Upper lobe of left lung (tissue), 6 donors: ENCODE results near the gene CHCHD3. TPM values are rescaled to one million over a fixed set of nuclear protein-coding genes. Genes with fewer than 3 reads are reported as not detected.

Experiments used
- ATAC-seq, 2 donors: fragments of 200-7000 bp; cut with Tn5 transposase; one replicate each; pipeline ENCODE4 v1.9.1; 2022; ENCODE audit warnings: mild to moderate bottlenecking in 2 of 2, moderate library complexity in 2 of 2; ENCODE audit not compliant: low FRiP score in 2 of 2
- DNase-seq, 2 donors: peaks; one replicate each; pipeline ENCODE4 v3.0.0-alpha.2; 2019 to 2020
- H3K27ac ChIP-seq, 4 donors: fragments of 200-600 bp; sonication (generic); one replicate each; pipeline ENCODE4 v1.5.1; 2016 to 2019
- H3K27me3 ChIP-seq, 4 donors: fragments of 200-600 bp; sonication (generic); one replicate each; pipeline ENCODE4 v1.5.1; 2017 to 2019
- H3K36me3 ChIP-seq, 4 donors: fragments of 200-600 bp; sonication (generic); one replicate each; pipeline ENCODE4 v1.5.1; 2016 to 2019
- H3K4me1 ChIP-seq, 4 donors: fragments of 200-600 bp; sonication (generic); one replicate each; pipeline ENCODE4 v1.5.1; 2018 to 2019
- H3K4me3 ChIP-seq, 4 donors: fragments of 200-600 bp; sonication (generic); one replicate each; pipeline ENCODE4 v1.5.1; 2017 to 2019; ENCODE audit warnings: mild to moderate bottlenecking in 2 of 4, moderate library complexity in 1 of 4
- H3K9me3 ChIP-seq, 4 donors: fragments of 200-600 bp; sonication (generic); one replicate each; pipeline ENCODE4 v1.5.1; 2018 to 2019
- EP300 ChIP-seq, 4 donors: sonication (generic); formaldehyde crosslinking; IDR thresholded peaks; one replicate each; pipeline ENCODE4 v1.5.1; 2017; ENCODE audit warnings: antibody characterized with exemption in 4 of 4, control low read depth in 2 of 4
- POLR2A ChIP-seq, 4 donors: fragments of 450-650 bp; IDR thresholded peaks; one replicate each; pipeline ENCODE4 v1.5.1; 2016 to 2017; ENCODE audit warnings: antibody characterized with exemption in 4 of 4, mild to moderate bottlenecking in 2 of 4
- POLR2AphosphoS5 ChIP-seq, 2 donors: sonication (generic); formaldehyde crosslinking; IDR thresholded peaks; one replicate each; pipeline ENCODE4 v1.5.1; 2017; ENCODE audit warnings: antibody characterized with exemption in 2 of 2
- WGBS, 2 donors: methylation state at CpG; one replicate each; pipeline ENCODE4 v1.1.5; 2017 to 2018; 5-methylcytosine and 5-hydroxymethylcytosine counted together
- total RNA-seq, 6 donors: library from RNA; depleted of rRNA in 4 of 6; stranded (reverse); fragments of >200 nt in 4 of 6; gene quantifications; one replicate each; pipeline versions ENCODE4 v1.1.0 to v1.2.1, GENCODE V29; 2016 to 2021
- TF ChIP-seq, protein P1 (sequence below), 6 experiments: fragments of 450-650 bp in 4 of 6; fragments of 200-600 bp in 2 of 6; sonication (generic) in 2 of 6; IDR thresholded peaks; one replicate each; pipeline ENCODE4 v1.5.1; 2016 to 2019; ENCODE audit warnings: antibody characterized with exemption in 6 of 6
- donor health status: DM: no; HTN: no; CAD: no; lungs with moderate emphysema.
- donor health status: DM: no; HTN: yes; CAD: no; lungs with severe emphysema.

CHCHD3 gene
- total RNA-seq, 6 donors from 2014 or later: 42.6 to 54.5 (median 48.6) TPM

DNA sequence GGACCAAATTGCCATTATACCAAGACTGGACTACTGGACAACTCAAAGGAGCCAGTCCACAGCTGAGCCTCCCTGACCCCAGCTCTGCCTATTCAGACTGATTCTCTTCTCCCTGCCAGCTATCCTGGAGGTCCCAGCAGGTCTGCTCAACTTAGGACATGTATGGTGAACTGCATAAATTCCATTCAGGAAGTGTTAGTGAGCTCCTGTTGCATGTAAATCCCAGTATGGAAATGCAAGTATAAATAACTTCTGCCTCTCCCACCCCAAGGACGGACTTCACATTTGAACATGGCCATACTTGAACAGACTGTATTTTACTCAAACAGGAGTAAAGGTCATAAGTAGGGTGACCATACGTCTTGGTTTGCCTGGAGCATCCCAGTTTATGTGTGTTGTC, 128.4 kb downstream of the CHCHD3 start:
- Histone ChIP-seq H3K27ac (no peak overlapping the region), H3K4me3 (no peak overlapping the region), H3K36me3 (no peaks in the 10 kb centered on the region), H3K9me3 (no peaks in the 10 kb centered on the region), H3K4me1 (no peaks in the 10 kb centered on the region), H3K27me3 (no peaks in the 10 kb centered on the region)
- no peak for ATAC-seq
- no peak for DNase-seq
- WGBS, 2 donors: 91 to 94% methylated on average over 2 of the region's 2 CpGs
- TF ChIP-seq EP300 (IDR thresholded peaks at IDR 0.05): no peak
- no peak for TF ChIP-seq POLR2A (IDR thresholded peaks at IDR 0.05)
- TF ChIP-seq, protein P1, sequence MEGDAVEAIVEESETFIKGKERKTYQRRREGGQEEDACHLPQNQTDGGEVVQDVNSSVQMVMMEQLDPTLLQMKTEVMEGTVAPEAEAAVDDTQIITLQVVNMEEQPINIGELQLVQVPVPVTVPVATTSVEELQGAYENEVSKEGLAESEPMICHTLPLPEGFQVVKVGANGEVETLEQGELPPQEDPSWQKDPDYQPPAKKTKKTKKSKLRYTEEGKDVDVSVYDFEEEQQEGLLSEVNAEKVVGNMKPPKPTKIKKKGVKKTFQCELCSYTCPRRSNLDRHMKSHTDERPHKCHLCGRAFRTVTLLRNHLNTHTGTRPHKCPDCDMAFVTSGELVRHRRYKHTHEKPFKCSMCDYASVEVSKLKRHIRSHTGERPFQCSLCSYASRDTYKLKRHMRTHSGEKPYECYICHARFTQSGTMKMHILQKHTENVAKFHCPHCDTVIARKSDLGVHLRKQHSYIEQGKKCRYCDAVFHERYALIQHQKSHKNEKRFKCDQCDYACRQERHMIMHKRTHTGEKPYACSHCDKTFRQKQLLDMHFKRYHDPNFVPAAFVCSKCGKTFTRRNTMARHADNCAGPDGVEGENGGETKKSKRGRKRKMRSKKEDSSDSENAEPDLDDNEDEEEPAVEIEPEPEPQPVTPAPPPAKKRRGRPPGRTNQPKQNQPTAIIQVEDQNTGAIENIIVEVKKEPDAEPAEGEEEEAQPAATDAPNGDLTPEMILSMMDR (IDR thresholded peaks at IDR 0.05): no peak
- no peak for TF ChIP-seq POLR2AphosphoS5 (IDR thresholded peaks at IDR 0.05)

DNA sequence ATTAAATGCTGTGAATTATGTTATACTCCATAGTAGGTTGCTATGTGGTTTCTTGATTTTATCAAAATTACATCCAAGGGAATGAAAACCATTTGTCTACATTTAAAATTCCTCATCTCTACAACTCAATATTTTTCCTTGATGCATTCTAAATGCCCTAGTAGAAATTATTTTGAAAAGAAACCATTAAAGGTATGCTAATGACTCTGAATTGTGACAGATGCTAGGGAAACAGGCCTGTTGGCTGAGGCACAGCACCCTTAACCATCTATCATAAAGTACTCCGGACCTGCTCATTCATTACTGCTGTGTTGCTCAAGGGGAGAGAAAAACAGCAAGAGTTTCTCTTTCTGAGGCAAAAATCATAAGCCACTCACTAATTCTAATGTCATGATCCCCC, 131.2 kb downstream of the CHCHD3 start:
- Histone ChIP-seq H3K9me3 (no peaks in the 10 kb centered on the region), H3K27me3 (no peaks in the 10 kb centered on the region), H3K4me3 (no peak overlapping the region), H3K4me1 (no peaks in the 10 kb centered on the region), H3K36me3 (no peaks in the 10 kb centered on the region), H3K27ac (no peak overlapping the region)
- WGBS, 2 donors: 83 to 100% methylated on average over 1 of the region's 1 CpG
- TF ChIP-seq POLR2AphosphoS5 (IDR thresholded peaks at IDR 0.05): no peak
- no peak for TF ChIP-seq EP300 (IDR thresholded peaks at IDR 0.05)
- TF ChIP-seq, protein P1 (IDR thresholded peaks at IDR 0.05): no peak
- TF ChIP-seq POLR2A (IDR thresholded peaks at IDR 0.05): no peak
- DNase-seq (no peak), ATAC-seq (no peak)

DNA sequence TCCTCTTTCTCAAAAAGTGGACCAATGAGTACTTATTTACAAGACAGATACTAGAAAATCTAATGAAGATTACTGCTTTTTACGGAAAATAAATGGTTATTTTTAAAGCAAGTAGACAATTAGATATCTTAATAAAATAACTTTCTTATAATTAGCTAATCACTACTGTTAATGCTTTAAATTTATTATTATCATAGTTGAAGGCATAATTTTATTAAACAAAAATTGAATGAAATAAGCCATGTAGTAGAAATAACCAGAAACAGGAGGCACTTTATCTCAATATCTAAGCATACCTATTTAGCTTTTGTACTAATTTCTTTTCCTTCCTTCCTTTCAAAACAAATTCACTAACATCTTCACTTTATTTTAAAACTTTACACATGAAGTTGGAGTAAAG, 134.9 kb downstream of the CHCHD3 start:
- Histone ChIP-seq H3K4me3 (no peak overlapping the region), H3K9me3 (no peaks in the 10 kb centered on the region), H3K36me3 (no peaks in the 10 kb centered on the region), H3K27ac (no peak overlapping the region), H3K27me3 (no peaks in the 10 kb centered on the region), H3K4me1 (no peaks in the 10 kb centered on the region)
- 96 to 100% methylated on average over 1 of the region's 1 CpG for WGBS, 2 donors
- ATAC-seq: no peak
- no peak for TF ChIP-seq POLR2A (IDR thresholded peaks at IDR 0.05)
- no peak for TF ChIP-seq EP300 (IDR thresholded peaks at IDR 0.05)
- TF ChIP-seq, protein P1 (IDR thresholded peaks at IDR 0.05): no peak
- no peak for TF ChIP-seq POLR2AphosphoS5 (IDR thresholded peaks at IDR 0.05)
- no peak for DNase-seq

DNA sequence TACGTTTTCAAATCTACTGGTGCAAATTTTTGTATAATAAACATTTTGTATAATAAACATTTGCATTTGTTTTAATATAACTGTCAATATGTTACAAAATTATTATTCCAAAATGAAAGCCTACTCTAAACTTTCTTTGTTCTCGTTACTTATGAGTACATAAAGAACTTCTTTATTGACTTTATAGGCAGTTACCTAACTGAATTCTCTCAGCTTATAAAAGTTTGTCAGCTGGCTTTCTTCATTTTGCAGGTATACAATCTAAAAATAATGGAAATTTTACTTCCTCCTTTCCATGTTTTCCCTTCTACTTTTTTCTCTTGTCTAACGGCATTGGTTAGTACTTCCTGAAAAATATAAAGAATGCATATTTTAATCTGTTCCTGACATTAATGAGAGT, 137.1 kb downstream of the CHCHD3 start:
- no peaks in the 10 kb centered on the region for H3K9me3 ChIP-seq
- TF ChIP-seq POLR2AphosphoS5 (IDR thresholded peaks at IDR 0.05) (no peak), EP300 (IDR thresholded peaks at IDR 0.05) (no peak), POLR2A (IDR thresholded peaks at IDR 0.05) (no peak)
- TF ChIP-seq, protein P1 (IDR thresholded peaks at IDR 0.05): no peak

DNA sequence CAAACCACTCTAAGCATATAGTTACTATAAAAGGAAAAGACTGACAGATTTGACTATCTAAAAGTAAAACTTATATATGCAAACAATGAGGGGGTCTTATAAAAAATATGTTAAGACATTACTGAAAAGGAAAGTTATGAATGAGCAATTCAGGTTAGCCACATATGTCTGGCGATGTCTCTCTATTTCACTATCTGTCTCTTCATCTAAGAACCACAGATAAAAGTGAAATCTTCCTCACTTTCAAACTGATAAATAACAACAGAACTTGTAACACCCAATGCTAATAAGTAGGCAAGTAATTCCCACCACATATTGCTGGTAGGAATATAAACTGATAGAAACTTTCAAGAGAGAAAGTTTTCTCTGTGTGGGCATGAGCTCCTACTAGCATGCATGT, 138.2 kb downstream of the CHCHD3 start:
- DNase-seq (no peak), ATAC-seq (no peak)
- Histone ChIP-seq H3K4me3 (no peak overlapping the region), H3K27ac (no peak overlapping the region), H3K27me3 (no peaks in the 10 kb centered on the region), H3K36me3 (no peaks in the 10 kb centered on the region), H3K4me1 (no peaks in the 10 kb centered on the region), H3K9me3 (no peaks in the 10 kb centered on the region)
- TF ChIP-seq EP300 (IDR thresholded peaks at IDR 0.05): no peak
- TF ChIP-seq, protein P1 (IDR thresholded peaks at IDR 0.05): no peak
- no peak for TF ChIP-seq POLR2A (IDR thresholded peaks at IDR 0.05)
- no peak for TF ChIP-seq POLR2AphosphoS5 (IDR thresholded peaks at IDR 0.05)
- 91 to 97% methylated on average over 1 of the region's 1 CpG for WGBS, 2 donors

More for the DNA sequence above, 137.1 kb downstream of the CHCHD3 start:
- no peak for DNase-seq
- ATAC-seq: no peak
- WGBS, 2 donors: 87 to 88% methylated on average over 3 of the region's 3 CpGs
- H3K4me3 ChIP-seq: no peak overlapping the region
- no peaks in the 10 kb centered on the region for H3K27me3 ChIP-seq
- no peaks in the 10 kb centered on the region for H3K36me3 ChIP-seq
- H3K4me1 ChIP-seq: no peaks in the 10 kb centered on the region
- no peak overlapping the region for H3K27ac ChIP-seq
